Lower leg skin (tissue), 3 donors: ENCODE results near the gene WBP2.

Source experiments
- POLR2A ChIP-seq, 2 donors: fragments of 450-650 bp; IDR thresholded peaks; one replicate each; pipeline ENCODE4 v1.6.1; 2016 to 2017; ENCODE audit warnings: antibody characterized with exemption in 2 of 2, mild to moderate bottlenecking in 1 of 2, moderate library complexity in 1 of 2
- TF ChIP-seq, protein P1 (sequence below), 3 donors: fragments of 450-650 bp; IDR thresholded peaks; one replicate each; pipeline ENCODE4 v1.5.1; 2016; ENCODE audit warnings: antibody characterized with exemption in 3 of 3, mild to moderate bottlenecking in 3 of 3, moderate library complexity in 2 of 3

DNA sequence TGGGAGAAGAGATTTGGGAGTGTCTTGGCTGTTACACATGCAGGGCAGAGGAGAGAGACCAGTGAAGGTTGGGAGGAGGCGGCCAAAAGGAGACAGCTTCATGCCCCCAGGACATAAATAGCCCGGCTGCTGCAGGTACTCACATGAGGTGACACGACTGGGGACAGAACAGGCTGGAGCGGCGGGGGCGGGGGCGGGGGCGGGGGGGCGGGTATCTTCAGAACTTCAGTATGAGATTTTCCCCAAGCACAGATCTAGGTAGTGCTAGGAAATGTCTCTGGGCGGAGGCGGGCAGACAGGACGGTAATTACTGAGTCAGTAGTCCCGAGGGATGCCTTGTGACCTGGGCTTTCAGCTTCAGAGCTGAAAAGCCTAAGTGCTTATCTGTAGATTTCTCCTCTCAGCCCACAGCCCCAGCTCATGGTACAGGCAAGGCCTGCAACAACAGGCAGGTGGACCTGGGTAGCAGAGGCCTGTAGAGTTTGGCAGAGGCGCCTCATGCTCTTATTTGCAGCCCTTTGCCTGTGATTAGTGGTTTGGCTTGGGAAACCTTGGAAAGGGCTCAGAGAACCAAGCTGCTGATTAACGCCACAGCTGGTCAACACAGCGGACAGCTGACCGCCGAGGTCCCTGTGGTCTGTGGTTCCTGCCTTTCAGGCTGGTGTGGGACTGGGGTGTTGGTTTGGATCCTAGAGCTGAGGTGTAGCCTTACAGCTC, 46.1 kb downstream of the WBP2 start:
- TF ChIP-seq, protein P1, sequence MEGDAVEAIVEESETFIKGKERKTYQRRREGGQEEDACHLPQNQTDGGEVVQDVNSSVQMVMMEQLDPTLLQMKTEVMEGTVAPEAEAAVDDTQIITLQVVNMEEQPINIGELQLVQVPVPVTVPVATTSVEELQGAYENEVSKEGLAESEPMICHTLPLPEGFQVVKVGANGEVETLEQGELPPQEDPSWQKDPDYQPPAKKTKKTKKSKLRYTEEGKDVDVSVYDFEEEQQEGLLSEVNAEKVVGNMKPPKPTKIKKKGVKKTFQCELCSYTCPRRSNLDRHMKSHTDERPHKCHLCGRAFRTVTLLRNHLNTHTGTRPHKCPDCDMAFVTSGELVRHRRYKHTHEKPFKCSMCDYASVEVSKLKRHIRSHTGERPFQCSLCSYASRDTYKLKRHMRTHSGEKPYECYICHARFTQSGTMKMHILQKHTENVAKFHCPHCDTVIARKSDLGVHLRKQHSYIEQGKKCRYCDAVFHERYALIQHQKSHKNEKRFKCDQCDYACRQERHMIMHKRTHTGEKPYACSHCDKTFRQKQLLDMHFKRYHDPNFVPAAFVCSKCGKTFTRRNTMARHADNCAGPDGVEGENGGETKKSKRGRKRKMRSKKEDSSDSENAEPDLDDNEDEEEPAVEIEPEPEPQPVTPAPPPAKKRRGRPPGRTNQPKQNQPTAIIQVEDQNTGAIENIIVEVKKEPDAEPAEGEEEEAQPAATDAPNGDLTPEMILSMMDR (IDR thresholded peaks at IDR 0.05), result no peak
- TF ChIP-seq POLR2A (IDR thresholded peaks at IDR 0.05), result no peak
